Measurements from ENCODE around the gene BCL2.

DNA sequence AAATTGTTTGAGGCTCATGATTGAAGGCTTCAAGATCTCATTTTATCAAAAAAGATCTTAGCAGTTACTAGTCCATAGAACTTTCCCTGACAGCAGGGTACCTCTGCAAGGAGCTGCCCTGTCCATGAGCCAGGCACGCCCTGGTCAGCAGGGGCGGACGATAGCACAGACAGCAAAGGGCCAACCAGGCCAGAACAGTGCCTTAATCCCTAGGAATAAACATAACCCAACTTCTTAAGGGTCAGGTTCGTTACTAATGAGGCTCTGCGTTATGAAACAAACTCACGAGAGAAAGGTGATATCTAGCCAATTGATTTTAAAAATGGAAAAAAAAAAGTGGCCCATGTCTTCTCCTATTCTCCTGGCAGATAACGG, 59.2 kb downstream of the BCL2 start:
- TF ChIP-seq, protein P1, sequence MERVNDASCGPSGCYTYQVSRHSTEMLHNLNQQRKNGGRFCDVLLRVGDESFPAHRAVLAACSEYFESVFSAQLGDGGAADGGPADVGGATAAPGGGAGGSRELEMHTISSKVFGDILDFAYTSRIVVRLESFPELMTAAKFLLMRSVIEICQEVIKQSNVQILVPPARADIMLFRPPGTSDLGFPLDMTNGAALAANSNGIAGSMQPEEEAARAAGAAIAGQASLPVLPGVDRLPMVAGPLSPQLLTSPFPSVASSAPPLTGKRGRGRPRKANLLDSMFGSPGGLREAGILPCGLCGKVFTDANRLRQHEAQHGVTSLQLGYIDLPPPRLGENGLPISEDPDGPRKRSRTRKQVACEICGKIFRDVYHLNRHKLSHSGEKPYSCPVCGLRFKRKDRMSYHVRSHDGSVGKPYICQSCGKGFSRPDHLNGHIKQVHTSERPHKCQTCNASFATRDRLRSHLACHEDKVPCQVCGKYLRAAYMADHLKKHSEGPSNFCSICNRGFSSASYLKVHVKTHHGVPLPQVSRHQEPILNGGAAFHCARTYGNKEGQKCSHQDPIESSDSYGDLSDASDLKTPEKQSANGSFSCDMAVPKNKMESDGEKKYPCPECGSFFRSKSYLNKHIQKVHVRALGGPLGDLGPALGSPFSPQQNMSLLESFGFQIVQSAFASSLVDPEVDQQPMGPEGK (CRISPR knock-in tag; IDR thresholded peaks at IDR 0.05; ENCODE audit: borderline replicate concordance): no peak
- TF ChIP-seq ZFP3 (CRISPR knock-in tag; IDR thresholded peaks at IDR 0.05): no peak
- TF ChIP-seq RARB (CRISPR knock-in tag; IDR thresholded peaks at IDR 0.05): no peak
- TF ChIP-seq CSDC2 (CRISPR knock-in tag; IDR thresholded peaks at IDR 0.05): no peak
- no peak for TF ChIP-seq SNAI2 (CRISPR knock-in tag; IDR thresholded peaks at IDR 0.05)
- TF ChIP-seq, protein P2, sequence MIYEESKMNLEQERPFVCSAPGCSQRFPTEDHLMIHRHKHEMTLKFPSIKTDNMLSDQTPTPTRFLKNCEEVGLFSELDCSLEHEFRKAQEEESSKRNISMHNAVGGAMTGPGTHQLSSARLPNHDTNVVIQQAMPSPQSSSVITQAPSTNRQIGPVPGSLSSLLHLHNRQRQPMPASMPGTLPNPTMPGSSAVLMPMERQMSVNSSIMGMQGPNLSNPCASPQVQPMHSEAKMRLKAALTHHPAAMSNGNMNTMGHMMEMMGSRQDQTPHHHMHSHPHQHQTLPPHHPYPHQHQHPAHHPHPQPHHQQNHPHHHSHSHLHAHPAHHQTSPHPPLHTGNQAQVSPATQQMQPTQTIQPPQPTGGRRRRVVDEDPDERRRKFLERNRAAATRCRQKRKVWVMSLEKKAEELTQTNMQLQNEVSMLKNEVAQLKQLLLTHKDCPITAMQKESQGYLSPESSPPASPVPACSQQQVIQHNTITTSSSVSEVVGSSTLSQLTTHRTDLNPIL (CRISPR knock-in tag; IDR thresholded peaks at IDR 0.05; ENCODE audit: low read depth): no peak
- TF ChIP-seq ARNTL (CRISPR knock-in tag; IDR thresholded peaks at IDR 0.05; ENCODE audit: borderline replicate concordance, low read depth): no peak
- TF ChIP-seq, protein P3, sequence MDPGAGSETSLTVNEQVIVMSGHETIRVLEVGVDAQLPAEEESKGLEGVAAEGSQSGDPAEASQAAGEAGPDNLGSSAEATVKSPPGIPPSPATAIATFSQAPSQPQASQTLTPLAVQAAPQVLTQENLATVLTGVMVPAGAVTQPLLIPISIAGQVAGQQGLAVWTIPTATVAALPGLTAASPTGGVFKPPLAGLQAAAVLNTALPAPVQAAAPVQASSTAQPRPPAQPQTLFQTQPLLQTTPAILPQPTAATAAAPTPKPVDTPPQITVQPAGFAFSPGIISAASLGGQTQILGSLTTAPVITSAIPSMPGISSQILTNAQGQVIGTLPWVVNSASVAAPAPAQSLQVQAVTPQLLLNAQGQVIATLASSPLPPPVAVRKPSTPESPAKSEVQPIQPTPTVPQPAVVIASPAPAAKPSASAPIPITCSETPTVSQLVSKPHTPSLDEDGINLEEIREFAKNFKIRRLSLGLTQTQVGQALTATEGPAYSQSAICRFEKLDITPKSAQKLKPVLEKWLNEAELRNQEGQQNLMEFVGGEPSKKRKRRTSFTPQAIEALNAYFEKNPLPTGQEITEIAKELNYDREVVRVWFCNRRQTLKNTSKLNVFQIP (CRISPR knock-in tag; IDR thresholded peaks at IDR 0.05; ENCODE audit: borderline replicate concordance, low read depth): no peak

All from SK-N-SH treated with all-trans-retinoic acid at 6 μM for 48 hours (cell line).